Brain microvascular endothelial cell (primary cell): Measurements from ENCODE around the gene BTBD8.

Experiments used
- DNase-seq: peaks from one replicate; pipeline ENCODE4 v3.0.0-alpha.2; 2020
- H3K27ac ChIP-seq: fragments of 250-450 bp; sonication (Bioruptor Pico); 2 replicates; pipeline ENCODE4 v1.5.1; 2020; ENCODE audit warnings: mild to moderate bottlenecking, moderate library complexity
- H3K27me3 ChIP-seq: fragments of 250-450 bp; sonication (Bioruptor Pico); replicated peaks from 2 replicates; pipeline ENCODE4 v1.5.1; 2020; ENCODE audit warnings: mild to moderate bottlenecking
- H3K36me3 ChIP-seq: fragments of 250-450 bp; sonication (Bioruptor Pico); replicated peaks from 2 replicates; pipeline ENCODE4 v1.5.1; 2020; ENCODE audit warnings: mild to moderate bottlenecking
- H3K4me3 ChIP-seq: 2 replicates; pipeline ENCODE4 v1.5.1; 2011; ENCODE audit warnings: low read depth, mild to moderate bottlenecking, control low read depth, low read length, moderate library complexity
- CTCF ChIP-seq: IDR thresholded peaks from 2 replicates; pipeline ENCODE4 v1.5.1; 2011; ENCODE audit warnings: low read depth, mild to moderate bottlenecking, moderate library complexity, low read length, control low read depth, inconsistent platforms; ENCODE audit errors: missing control alignments
- in situ Hi-C: cut with HindIII; loops from 2 replicates; pipeline ENCODE4 v1.10.0; 2017; ENCODE audit warnings: low sequenced_read_pairs, low pct_ligation_motif_present

The BTBD8 gene

GRCh38 chr1:92184632-92185031 is 104.5 kb downstream of the BTBD8 start:
- no peaks in the 10 kb centered on the region for H3K36me3 ChIP-seq
- peak; percentile 65 for DNase-seq
- H3K4me3 ChIP-seq: no peak overlapping the region
- in situ Hi-C loops: no loop called here
- H3K27ac ChIP-seq: no peak overlapping the region
- no peak for TF ChIP-seq CTCF
- H3K27me3 ChIP-seq: no peaks in the 10 kb centered on the region

- DNase-seq: peak; percentile 41
- H3K36me3 ChIP-seq: no peaks in the 10 kb centered on the region
- H3K27ac ChIP-seq: peak overlapping the region; percentile 47
- in situ Hi-C loops: no loop called here
- H3K4me3 ChIP-seq: no peak overlapping the region
- H3K27me3 ChIP-seq: no peaks in the 10 kb centered on the region
- no peak for TF ChIP-seq CTCF
Measured at GRCh38 chr1:92186081-92186480, 105.9 kb downstream of the BTBD8 start.

GRCh38 chr1:92188436-92189255 is 108.5 kb downstream of the BTBD8 start:
- H3K36me3 ChIP-seq: no peaks in the 10 kb centered on the region
- no peaks in the 10 kb centered on the region for H3K27me3 ChIP-seq
- in situ Hi-C loops: no loop called here
- no peak for TF ChIP-seq CTCF
- no peak overlapping the region for H3K27ac ChIP-seq
- DNase-seq: no peak
- no peak overlapping the region for H3K4me3 ChIP-seq

GRCh38 chr1:92191726-92192125 is 111.6 kb downstream of the BTBD8 start:
- Histone ChIP-seq H3K27me3 (no peaks in the 10 kb centered on the region), H3K36me3 (no peaks in the 10 kb centered on the region), H3K27ac (no peak overlapping the region), H3K4me3 (no peak overlapping the region)
- TF ChIP-seq CTCF: no peak
- DNase-seq: no peak
- in situ Hi-C loops: no loop called here

GRCh38 chr1:92192246-92192645 is 112.1 kb downstream of the BTBD8 start:
- TF ChIP-seq CTCF: no peak
- Histone ChIP-seq H3K27me3 (no peaks in the 10 kb centered on the region), H3K36me3 (no peaks in the 10 kb centered on the region), H3K4me3 (no peak overlapping the region), H3K27ac (no peak overlapping the region)
- in situ Hi-C loops: no loop called here
- DNase-seq: no peak

- no peak overlapping the region for H3K27ac ChIP-seq
- no peak overlapping the region for H3K4me3 ChIP-seq
- no peak for TF ChIP-seq CTCF
- in situ Hi-C loops: no loop called here
- DNase-seq: no peak
- no peaks in the 10 kb centered on the region for H3K36me3 ChIP-seq
- H3K27me3 ChIP-seq: no peaks in the 10 kb centered on the region
Measured at GRCh38 chr1:92194511-92194910, 114.4 kb downstream of the BTBD8 start.
